K562 (cell line): Measurements from ENCODE around the gene UQCRHL. TPM values are rescaled to one million over a fixed set of nuclear protein-coding genes. Genes with fewer than 3 reads are reported as not detected.

ENCODE experiments used
- ARNT ChIP-seq, 2 experiments: fragments of 450-650 bp; IDR thresholded peaks; 2 replicates each; pipeline ENCODE4 v1.6.1; 2016; ENCODE audit warnings: mild to moderate bottlenecking in 1 of 2
- CHAMP1 ChIP-seq: fragments of 450-650 bp; IDR thresholded peaks from 2 replicates; pipeline ENCODE4 v1.6.1; 2016; ENCODE audit warnings: mild to moderate bottlenecking
- DNMT1 ChIP-seq: fragments of 450-650 bp; IDR thresholded peaks from 2 replicates; pipeline ENCODE4 v1.6.1; 2016; ENCODE audit warnings: antibody characterized with exemption, mild to moderate bottlenecking
- E2F3 ChIP-seq: fragments of 250-450 bp; sonication (Bioruptor Pico); IDR thresholded peaks from 2 replicates; pipeline ENCODE4 v1.4.0; 2020; ENCODE audit warnings: mild to moderate bottlenecking
- EGR1 ChIP-seq: fragments of 450-650 bp; conservative IDR thresholded peaks from 2 replicates; pipeline ENCODE4 v1.6.1; 2017; ENCODE audit warnings: mild to moderate bottlenecking
- ELF1 ChIP-seq: fragments of 200-800 bp; sonication (Bioruptor generic); IDR thresholded peaks from 2 replicates; pipeline ENCODE4 v1.6.1; 2016; ENCODE audit warnings: missing genetic modification characterization, missing compliant biosample characterization
- EWSR1 ChIP-seq: fragments of 450-650 bp; IDR thresholded peaks from 2 replicates; pipeline ENCODE4 v1.6.1; 2018; ENCODE audit warnings: borderline replicate concordance, mild to moderate bottlenecking, low read depth, moderate library complexity; ENCODE audit not compliant: partially characterized antibody
- HDGF ChIP-seq: fragments of 450-650 bp; IDR thresholded peaks from 2 replicates; pipeline ENCODE4 v1.6.1; 2016
- HNRNPH1 ChIP-seq: fragments of 200-400 bp; formaldehyde crosslinking; optimal IDR thresholded peaks from 2 replicates; pipeline ENCODE3; 2017; ENCODE audit warnings: low read depth, mild to moderate bottlenecking, low read length, moderate library complexity
- KAT7 ChIP-seq: sonication (generic); formaldehyde crosslinking; IDR thresholded peaks from 2 replicates; pipeline ENCODE4 v1.8.0; 2022; ENCODE audit warnings: missing genetic modification reagents, mild to moderate bottlenecking, borderline replicate concordance
- LARP7 ChIP-seq: fragments of 450-650 bp; IDR thresholded peaks from 2 replicates; pipeline ENCODE4 v1.6.1; 2016
- MAZ ChIP-seq, 2 experiments: fragments of 450-650 bp in 1 of 2; sonication (generic) in 1 of 2; formaldehyde crosslinking; IDR thresholded peaks in 1 of 2; conservative IDR thresholded peaks in 1 of 2; 2 replicates each; pipeline versions ENCODE4 v1.4.0 to v1.5.0; 2020; ENCODE audit warnings: mild to moderate bottlenecking in 1 of 2, missing genetic modification reagents in 1 of 2
- MECOM ChIP-seq: fragments of 250-450 bp; sonication (Bioruptor Pico); IDR thresholded peaks from 2 replicates; pipeline ENCODE4 v1.8.0; 2022; ENCODE audit warnings: inconsistent platforms
- MED1 ChIP-seq: sonication (generic); formaldehyde crosslinking; IDR thresholded peaks from 2 replicates; pipeline ENCODE4 v1.8.1; 2023; ENCODE audit warnings: missing genetic modification reagents, borderline replicate concordance
- NCOA2 ChIP-seq, 2 experiments: fragments of 450-650 bp; IDR thresholded peaks; 2 replicates each; pipeline ENCODE4 v1.6.1; 2018; ENCODE audit warnings: mild to moderate bottlenecking in 2 of 2, moderate library complexity in 1 of 2; ENCODE audit not compliant: partially characterized antibody in 2 of 2
- PHB2 ChIP-seq: fragments of 450-650 bp; IDR thresholded peaks from 2 replicates; pipeline ENCODE4 v1.6.1; 2017; ENCODE audit warnings: low read depth
- PREB ChIP-seq: sonication (generic); formaldehyde crosslinking; IDR thresholded peaks from 2 replicates; pipeline ENCODE4 v1.8.1; 2023; ENCODE audit warnings: mild to moderate bottlenecking, missing genetic modification reagents
- SMAD4 ChIP-seq: fragments of 250-450 bp; sonication (Bioruptor Pico); conservative IDR thresholded peaks from 2 replicates; pipeline ENCODE4 v1.8.0; 2021; ENCODE audit warnings: inconsistent platforms, mild to moderate bottlenecking, moderate library complexity
- SNRNP70 ChIP-seq: fragments of 200-400 bp; formaldehyde crosslinking; optimal IDR thresholded peaks from 2 replicates; pipeline ENCODE3; 2017; ENCODE audit warnings: low read depth, low read length
- TAF15 ChIP-seq: fragments of 200-400 bp; formaldehyde crosslinking; IDR thresholded peaks from 2 replicates; pipeline ENCODE4 v1.6.1; 2017; ENCODE audit warnings: mild to moderate bottlenecking, low read depth, low read length, moderate library complexity
- THRAP3 ChIP-seq: fragments of 450-650 bp; IDR thresholded peaks from 2 replicates; pipeline ENCODE4 v1.6.1; 2016; ENCODE audit warnings: mild to moderate bottlenecking, inconsistent platforms, borderline replicate concordance
- ZFP36 ChIP-seq: fragments of 150-350 bp; IDR thresholded peaks from 2 replicates; pipeline ENCODE4 v1.6.1; 2018; ENCODE audit warnings: low read length, low read depth; ENCODE audit not compliant: partially characterized antibody
- ZNF253 ChIP-seq: fragments of 250-450 bp; sonication (Bioruptor Pico); conservative IDR thresholded peaks from 2 replicates; pipeline ENCODE4 v1.6.1; 2021; ENCODE audit warnings: mild to moderate bottlenecking
- ZNF3 ChIP-seq: fragments of 250-450 bp; sonication (Bioruptor Pico); IDR thresholded peaks from 2 replicates; pipeline ENCODE4 v1.5.0; 2021; ENCODE audit warnings: mild to moderate bottlenecking, moderate library complexity
- ZNF780A ChIP-seq: fragments of 250-450 bp; sonication (Bioruptor Pico); IDR thresholded peaks from 2 replicates; pipeline ENCODE4 v1.5.0; 2021; ENCODE audit warnings: mild to moderate bottlenecking
- ZZZ3 ChIP-seq: fragments of 450-650 bp; IDR thresholded peaks from 2 replicates; pipeline ENCODE4 v1.6.1; 2016; ENCODE audit warnings: antibody characterized with exemption, mild to moderate bottlenecking, moderate library complexity
- polyA plus RNA-seq, 8 experiments: library from polyadenylated mRNA; depleted of rRNA in 4 of 8; stranded (reverse) in 5 of 8; unstranded in 3 of 8; fragments of >200 nt; fragmentation: Nextera tagmentation in 2 of 8; fragmentation: Illumina TruSeq in 1 of 8; extraction: Ambion mirVana in 2 of 8; extraction: Trizol in 1 of 8; gene quantifications; 2 replicates each; pipeline versions ENCODE4 v1.2.1 to v1.2.3, GENCODE V29; 2011 to 2014; ENCODE audit warnings: inconsistent platforms in 1 of 8, missing spikeins in 1 of 8
- total RNA-seq, 7 experiments: library from RNA; depleted of rRNA in 6 of 7; stranded (reverse); fragments of >200 nt in 6 of 7; fragmentation: Illumina TruSeq in 2 of 7; extraction: Trizol in 2 of 7; gene quantifications; 2 replicates each; pipeline versions ENCODE4 v1.2.1 to v1.2.3, GENCODE V29; 2011 to 2021; ENCODE audit warnings: low replicate concordance in 1 of 7
- TF ChIP-seq, protein P1 (sequence below): fragments of 250-450 bp; sonication (Bioruptor Pico); IDR thresholded peaks from 2 replicates; pipeline ENCODE4 v1.8.0; 2021; ENCODE audit warnings: borderline replicate concordance, mild to moderate bottlenecking, moderate library complexity; ENCODE audit not compliant: poor library complexity, severe bottlenecking

Gene UQCRHL
- total and polyA plus RNA-seq, 9 of the 15 experiments (the other 6 are each of a cell fraction or from before 2014, with no cell fraction given) = 5.1 to 41.3 (median 21.8) TPM

DNA sequence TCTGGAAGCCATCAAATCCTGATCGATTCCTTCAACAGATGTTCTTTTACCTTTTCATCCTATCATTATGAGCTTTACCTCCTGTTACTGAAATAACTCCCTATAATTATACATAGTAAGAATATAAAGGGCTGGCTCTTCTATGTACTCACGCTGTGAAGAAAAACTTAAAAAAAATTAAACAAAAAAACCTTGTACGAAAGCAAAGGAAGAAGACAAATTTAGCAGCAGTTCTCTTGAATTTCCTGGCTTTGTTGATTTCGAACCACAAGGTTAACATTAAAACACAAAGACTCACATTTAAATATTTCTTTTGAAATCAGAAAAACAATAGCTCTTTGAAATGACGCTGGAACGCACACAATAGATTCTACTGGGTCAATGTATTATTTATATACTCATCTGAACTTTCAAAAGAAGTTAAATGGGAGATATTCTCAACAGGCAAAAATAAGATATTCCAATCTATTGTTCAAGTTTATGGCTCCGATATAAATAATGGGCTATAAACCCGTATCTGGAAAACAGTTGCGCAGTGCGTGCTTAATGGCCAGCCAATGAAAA is 26.5 kb upstream of the UQCRHL start (continued):
- TF ChIP-seq, protein P1, sequence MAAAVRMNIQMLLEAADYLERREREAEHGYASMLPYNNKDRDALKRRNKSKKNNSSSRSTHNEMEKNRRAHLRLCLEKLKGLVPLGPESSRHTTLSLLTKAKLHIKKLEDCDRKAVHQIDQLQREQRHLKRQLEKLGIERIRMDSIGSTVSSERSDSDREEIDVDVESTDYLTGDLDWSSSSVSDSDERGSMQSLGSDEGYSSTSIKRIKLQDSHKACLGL (CRISPR knock-in tag) = no peak
- TF ChIP-seq PHB2 (no peak), KAT7 (CRISPR knock-in tag) (no peak), ZNF780A (CRISPR knock-in tag) (no peak), PREB (no peak), TAF15 (no peak), HDGF (no peak), SMAD4 (CRISPR knock-in tag) (no peak), ARNT (IDR thresholded peaks at IDR 0.05) (no peak), DNMT1 (0 out of 2 replicates have a peak, but pooled peaks have one; percentile 47), LARP7 (no peak), ELF1 (tag) (no peak), MAZ (CRISPR knock-in tag; conservative IDR thresholded peaks at IDR 0.05 in 1 of 2, IDR thresholded peaks at IDR 0.05 in 1 of 2) (no peak), SNRNP70 (no peak), HNRNPH1 (no peak), MECOM (CRISPR knock-in tag) (no peak), EGR1 (no peak; the same call in 1 of the 2 replicates), E2F3 (CRISPR knock-in tag) (no peak), EWSR1 (no peak), ZFP36 (no peak), CHAMP1 (0 out of 2 replicates have a peak, but pooled peaks have one; percentile 55), ZNF253 (CRISPR knock-in tag) (no peak), ZZZ3 (no peak), ZNF3 (CRISPR knock-in tag) (no peak), NCOA2 (IDR thresholded peaks at IDR 0.05; ENCODE audit: partially characterized antibody in 2 of 2) (no peak), MED1 (CRISPR knock-in tag) (no peak), THRAP3 (0 out of 2 replicates have a peak, but pooled peaks have one; percentile 80)
